Measurements from ENCODE around the gene COL9A2. TPM values are rescaled to one million over a fixed set of nuclear protein-coding genes. Genes with fewer than 3 reads are reported as not detected.

COL9A2 gene
- total and polyA plus RNA-seq, 2 donors (not counting 1 experiment from before 2014, with no cell fraction given): 14.8 to 30.6 TPM

DNA sequence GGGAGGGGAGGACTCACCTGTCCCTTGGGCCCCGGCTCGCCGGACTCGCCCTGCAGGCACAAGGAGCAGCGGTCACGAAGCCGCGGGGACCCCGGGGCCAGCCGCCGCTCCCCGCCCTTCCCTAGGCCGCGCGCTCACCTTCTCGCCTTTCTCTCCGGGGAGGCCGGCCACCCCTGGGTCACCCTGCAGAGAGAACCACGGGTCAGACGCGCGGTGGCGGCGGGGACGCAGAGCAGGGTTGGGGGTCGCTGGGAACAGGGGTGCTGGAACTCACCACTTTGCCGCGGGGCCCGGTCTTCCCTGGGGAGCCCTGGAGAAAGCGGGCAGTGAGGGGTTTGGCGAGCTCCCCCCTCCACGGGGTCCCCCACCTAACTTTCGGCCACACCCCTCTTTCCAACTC lies 13.3 kb downstream of the COL9A2 start:
- no peaks in the 10 kb centered on the region for H3K4me1 Mint-ChIP-seq
- CTCF ChIA-PET: no interaction called here
- TF ChIP-seq EZH2 (IDR thresholded peaks at IDR 0.05; ENCODE audit: borderline replicate concordance, insufficient read depth, low read depth, low read length, poor library complexity, severe bottlenecking): no peak
- TF ChIP-seq, protein P1, sequence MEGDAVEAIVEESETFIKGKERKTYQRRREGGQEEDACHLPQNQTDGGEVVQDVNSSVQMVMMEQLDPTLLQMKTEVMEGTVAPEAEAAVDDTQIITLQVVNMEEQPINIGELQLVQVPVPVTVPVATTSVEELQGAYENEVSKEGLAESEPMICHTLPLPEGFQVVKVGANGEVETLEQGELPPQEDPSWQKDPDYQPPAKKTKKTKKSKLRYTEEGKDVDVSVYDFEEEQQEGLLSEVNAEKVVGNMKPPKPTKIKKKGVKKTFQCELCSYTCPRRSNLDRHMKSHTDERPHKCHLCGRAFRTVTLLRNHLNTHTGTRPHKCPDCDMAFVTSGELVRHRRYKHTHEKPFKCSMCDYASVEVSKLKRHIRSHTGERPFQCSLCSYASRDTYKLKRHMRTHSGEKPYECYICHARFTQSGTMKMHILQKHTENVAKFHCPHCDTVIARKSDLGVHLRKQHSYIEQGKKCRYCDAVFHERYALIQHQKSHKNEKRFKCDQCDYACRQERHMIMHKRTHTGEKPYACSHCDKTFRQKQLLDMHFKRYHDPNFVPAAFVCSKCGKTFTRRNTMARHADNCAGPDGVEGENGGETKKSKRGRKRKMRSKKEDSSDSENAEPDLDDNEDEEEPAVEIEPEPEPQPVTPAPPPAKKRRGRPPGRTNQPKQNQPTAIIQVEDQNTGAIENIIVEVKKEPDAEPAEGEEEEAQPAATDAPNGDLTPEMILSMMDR (IDR thresholded peaks at IDR 0.05): no peak

DNA sequence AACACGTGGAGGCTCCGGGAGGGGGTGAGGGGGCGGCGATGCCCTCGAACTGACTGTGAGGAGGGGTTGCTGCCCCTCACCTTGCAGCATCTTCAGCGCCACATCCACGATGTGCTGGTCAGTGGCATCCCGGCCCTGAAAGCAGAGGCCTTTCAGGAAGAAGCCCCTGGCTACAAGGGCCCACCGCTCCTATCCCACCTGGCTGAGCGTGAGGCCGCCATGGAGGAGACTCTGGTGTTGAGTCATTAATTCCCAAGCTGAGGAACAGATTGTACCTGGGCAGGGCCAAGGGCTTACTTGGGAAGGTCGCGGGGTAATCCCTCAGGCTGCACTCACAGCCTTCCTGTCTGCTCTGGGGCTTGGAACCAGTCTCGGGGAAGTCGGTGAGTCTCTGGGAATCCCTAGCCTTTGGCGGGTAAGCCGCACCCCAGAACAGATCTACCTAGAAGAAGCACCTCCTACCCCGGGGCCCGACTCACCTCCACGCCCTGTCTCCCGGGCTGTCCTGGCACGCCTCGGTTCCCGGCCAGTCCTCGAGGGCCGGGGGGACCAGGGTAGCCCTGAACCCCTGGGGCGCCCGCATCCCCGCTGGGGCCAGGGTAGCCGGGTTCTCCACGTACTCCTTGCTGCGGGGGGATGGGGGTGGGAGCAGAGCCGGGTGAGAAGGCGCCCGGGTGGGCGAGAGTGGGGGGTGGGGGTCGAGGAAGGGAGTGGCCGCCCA lies 13.9 kb downstream of the COL9A2 start:
- Histone ChIP-seq H3K9ac (ENCODE audit: low read length) (no peak overlapping the region), H2AFZ (ENCODE audit: insufficient read depth, low read depth, low read length, poor library complexity, severe bottlenecking) (no peak overlapping the region), H3K27me3 (replicated peaks in 1 of 4; ENCODE audit: control extremely low read depth in 1 of 4, control insufficient read depth in 3 of 4, insufficient read depth in 4 of 4, low read length in 3 of 4) (no peaks in the 10 kb centered on the region), H3K79me2 (ENCODE audit: control insufficient read depth, insufficient read depth, low read length) (no peaks in the 10 kb centered on the region), H3K27ac (ENCODE audit: low read length in 2 of 2) (no peak overlapping the region), H3K4me2 (replicated peaks; ENCODE audit: low read depth, low read length, poor library complexity, severe bottlenecking) (no peak overlapping the region), H3K9me3 (ENCODE audit: control extremely low read depth in 1 of 3, control insufficient read depth in 2 of 3, insufficient read depth in 1 of 3, low read length in 2 of 3) (no peaks in the 10 kb centered on the region), H3K4me1 (ENCODE audit: control insufficient read depth in 2 of 2, insufficient read depth in 2 of 2, low read length in 2 of 2) (no peaks in the 10 kb centered on the region), H3K4me3 (ENCODE audit: control extremely low read depth in 1 of 5, extremely low read depth in 1 of 5, insufficient read depth in 1 of 5, low read depth in 2 of 5, low read length in 4 of 5) (no peak overlapping the region), H3K36me3 (replicated peaks in 1 of 2; ENCODE audit: control extremely low read depth in 1 of 2, control insufficient read depth in 1 of 2, extremely low read depth in 1 of 2, insufficient read depth in 2 of 2, low read length in 1 of 2) (no peaks in the 10 kb centered on the region), H4K20me1 (ENCODE audit: control insufficient read depth, insufficient read depth, low read length, poor library complexity, severe bottlenecking) (no peaks in the 10 kb centered on the region)
- Mint-ChIP-seq H3K27ac (no peak overlapping the region), H3K27me3 (no peaks in the 10 kb centered on the region), H3K4me1 (no peaks in the 10 kb centered on the region), H3K4me3 (no peak overlapping the region), H3K9me3 (ENCODE audit: insufficient read depth) (no peaks in the 10 kb centered on the region)
- 98% methylated on average over 34 of the region's 38 CpGs for WGBS (ENCODE audit: insufficient coverage)
- ChIA-PET CTCF (no interaction called here), POLR2A (no interaction called here)
- DNase-seq (no peak), ATAC-seq (ENCODE audit: low read depth) (no peak)
- intact Hi-C loops (cut with micrococcal nuclease): no loop called here
- TF ChIP-seq, protein P1 (IDR thresholded peaks at IDR 0.05): no peak
- no peak for TF ChIP-seq EZH2 (IDR thresholded peaks at IDR 0.05; ENCODE audit: borderline replicate concordance, insufficient read depth, low read depth, low read length, poor library complexity, severe bottlenecking)

More for the DNA sequence above, 13.3 kb downstream of the COL9A2 start:
- DNase-seq (no peak), ATAC-seq (ENCODE audit: low read depth) (no peak)
- no peak overlapping the region for H3K27ac ChIP-seq (ENCODE audit: low read length in 2 of 2)
- no peak overlapping the region for H2AFZ ChIP-seq (ENCODE audit: insufficient read depth, low read depth, low read length, poor library complexity, severe bottlenecking)
- no peak overlapping the region for H3K4me3 ChIP-seq (ENCODE audit: control extremely low read depth in 1 of 5, extremely low read depth in 1 of 5, insufficient read depth in 1 of 5, low read depth in 2 of 5, low read length in 4 of 5)
- POLR2A ChIA-PET: no interaction called here
- no peaks in the 10 kb centered on the region for H3K27me3 Mint-ChIP-seq
- H3K9me3 Mint-ChIP-seq (ENCODE audit: insufficient read depth): no peaks in the 10 kb centered on the region
- H3K36me3 ChIP-seq (replicated peaks in 1 of 2; ENCODE audit: control extremely low read depth in 1 of 2, control insufficient read depth in 1 of 2, extremely low read depth in 1 of 2, insufficient read depth in 2 of 2, low read length in 1 of 2): no peaks in the 10 kb centered on the region
- WGBS (ENCODE audit: insufficient coverage): 96% methylated on average over 31 of the region's 33 CpGs
- no peaks in the 10 kb centered on the region for H4K20me1 ChIP-seq (ENCODE audit: control insufficient read depth, insufficient read depth, low read length, poor library complexity, severe bottlenecking)
- H3K4me1 ChIP-seq (ENCODE audit: control insufficient read depth in 2 of 2, insufficient read depth in 2 of 2, low read length in 2 of 2): no peaks in the 10 kb centered on the region
- H3K79me2 ChIP-seq (ENCODE audit: control insufficient read depth, insufficient read depth, low read length): no peaks in the 10 kb centered on the region
- no peak overlapping the region for H3K27ac Mint-ChIP-seq
- H3K27me3 ChIP-seq (replicated peaks in 1 of 4; ENCODE audit: control extremely low read depth in 1 of 4, control insufficient read depth in 3 of 4, insufficient read depth in 4 of 4, low read length in 3 of 4): no peaks in the 10 kb centered on the region
- H3K4me3 Mint-ChIP-seq: no peak overlapping the region
- no peaks in the 10 kb centered on the region for H3K9me3 ChIP-seq (ENCODE audit: control extremely low read depth in 1 of 3, control insufficient read depth in 2 of 3, insufficient read depth in 1 of 3, low read length in 2 of 3)
- intact Hi-C loops (cut with micrococcal nuclease): no loop called here
- no peak overlapping the region for H3K9ac ChIP-seq (ENCODE audit: low read length)
- H3K4me2 ChIP-seq (replicated peaks; ENCODE audit: low read depth, low read length, poor library complexity, severe bottlenecking): no peak overlapping the region
